Body of pancreas (tissue), 4 donors: Measurements from ENCODE around the gene NTSR1. TPM values are rescaled to one million over a fixed set of nuclear protein-coding genes. Genes with fewer than 3 reads are reported as not detected.

Experiments
- ATAC-seq: fragments of 150-250 bp; one replicate; pipeline ENCODE4 v1.9.1; 2016
- DNase-seq, 4 donors: peaks; one replicate each; pipeline ENCODE4 v3.0.0-alpha.2; 2019
- H3K27ac ChIP-seq, 4 donors: fragments of 200-600 bp; sonication (generic); 1 replicate in 3 of 4; 2 replicates in 1 of 4; pipeline versions ENCODE4 v1.5.1 to v1.6.1; 2016 to 2019; ENCODE audit warnings: mild to moderate bottlenecking in 1 of 4, mixed read lengths in 1 of 4, moderate library complexity in 1 of 4
- H3K27me3 ChIP-seq, 2 donors: fragments of 200-600 bp; sonication (generic); one replicate each; pipeline ENCODE4 v1.6.0; 2016; ENCODE audit warnings: mild to moderate bottlenecking in 1 of 2
- H3K36me3 ChIP-seq, 2 donors: fragments of 200-600 bp; sonication (generic); replicated peaks in 1 of 2; 2 replicates each; pipeline ENCODE4 v1.5.1; 2016; ENCODE audit warnings: low read depth in 2 of 2; ENCODE audit not compliant: insufficient read depth in 1 of 2
- H3K4me1 ChIP-seq: fragments of 200-600 bp; sonication (generic); one replicate; pipeline ENCODE4 v1.6.0; 2016
- H3K4me3 ChIP-seq, 2 donors: fragments of 200-600 bp; sonication (generic); 1 replicate in 1 of 2; 2 replicates in 1 of 2; pipeline ENCODE4 v1.5.1; 2016 to 2019
- H3K9me3 ChIP-seq, 3 donors: fragments of 200-600 bp; sonication (generic); 1 replicate in 2 of 3; 2 replicates in 1 of 3; pipeline ENCODE4 v1.5.1; 2016
- CTCF ChIP-seq, 7 experiments: fragments of 450-650 bp in 4 of 7; fragments of 200-600 bp in 3 of 7; sonication (generic) in 3 of 7; IDR thresholded peaks; one replicate each; pipeline ENCODE4 v1.5.1; 2016 to 2019; ENCODE audit warnings: antibody characterized with exemption in 7 of 7
- POLR2A ChIP-seq, 3 donors: fragments of 450-650 bp; IDR thresholded peaks; one replicate each; pipeline ENCODE4 v1.6.1; 2016; ENCODE audit warnings: antibody characterized with exemption in 3 of 3, mild to moderate bottlenecking in 2 of 3
- WGBS, 2 donors: methylation state at CpG; one replicate each; pipeline ENCODE4 v1.1.5; 2017; 5-methylcytosine and 5-hydroxymethylcytosine counted together
- intact Hi-C: fragments of 100-400 bp; cut with DNase I; formaldehyde crosslinking; loops from one replicate; pipeline ENCODE4 v1.15.1; 2023
- total RNA-seq, 2 donors: library from RNA; depleted of rRNA; stranded (reverse); fragments of >200 nt; gene quantifications; one replicate each; pipeline ENCODE4 v1.1.0, GENCODE V29; 2016

NTSR1 gene
- total RNA-seq, 2 donors from 2014 or later: not detected

GRCh38 chr20:62730481-62730880 is 21.8 kb downstream of the NTSR1 start:
- intact Hi-C loops: no loop called here
- Histone ChIP-seq H3K4me1 (no peaks in the 10 kb centered on the region), H3K27ac (no peak overlapping the region), H3K4me3 (no peak overlapping the region), H3K36me3 (no peaks in the 10 kb centered on the region), H3K9me3 (no peaks in the 10 kb centered on the region), H3K27me3 (no peaks in the 10 kb centered on the region)
- no peak for ATAC-seq
- no peak for DNase-seq
- no peak for TF ChIP-seq POLR2A (IDR thresholded peaks at IDR 0.05)
- TF ChIP-seq CTCF (IDR thresholded peaks at IDR 0.05): no peak
- 85 to 87% methylated on average over 13 of the region's 13 CpGs for WGBS, 2 donors

DNA sequence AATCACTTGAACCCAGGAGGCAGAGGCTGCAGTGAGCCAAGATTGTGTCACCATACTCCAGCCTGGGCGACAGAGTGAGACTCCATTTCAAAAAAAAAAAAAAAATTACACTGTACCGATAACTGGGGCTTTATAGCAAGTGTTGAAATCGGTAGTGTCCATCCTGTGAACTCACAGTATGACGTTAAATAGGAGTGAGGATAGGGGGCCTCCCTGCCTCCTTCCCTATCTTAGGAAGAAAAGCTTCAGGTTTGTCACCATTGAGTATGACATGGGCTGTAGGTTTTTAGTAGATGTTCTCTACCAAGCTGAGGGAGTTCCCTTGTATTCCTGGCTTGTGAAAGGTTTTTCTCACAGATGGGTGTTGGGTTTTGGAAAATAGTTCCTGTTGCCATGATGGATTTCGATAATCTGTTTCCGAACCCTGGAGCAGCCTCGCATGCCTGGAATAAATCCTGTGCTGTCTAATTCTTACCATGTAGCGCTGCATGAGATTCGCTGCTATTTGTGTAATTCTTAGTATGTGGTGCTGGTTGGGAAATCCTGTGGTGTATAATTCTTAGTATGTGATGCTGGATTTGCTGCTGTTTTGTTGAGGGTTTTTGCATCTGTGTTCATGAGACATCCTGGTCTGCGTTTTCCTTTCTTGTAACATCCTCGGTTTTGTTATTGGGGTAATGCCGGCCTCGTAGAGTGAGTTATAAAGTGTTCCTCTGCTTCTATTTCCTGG is 23.6 kb downstream of the NTSR1 start:
- H3K27ac ChIP-seq: no peak overlapping the region

DNA sequence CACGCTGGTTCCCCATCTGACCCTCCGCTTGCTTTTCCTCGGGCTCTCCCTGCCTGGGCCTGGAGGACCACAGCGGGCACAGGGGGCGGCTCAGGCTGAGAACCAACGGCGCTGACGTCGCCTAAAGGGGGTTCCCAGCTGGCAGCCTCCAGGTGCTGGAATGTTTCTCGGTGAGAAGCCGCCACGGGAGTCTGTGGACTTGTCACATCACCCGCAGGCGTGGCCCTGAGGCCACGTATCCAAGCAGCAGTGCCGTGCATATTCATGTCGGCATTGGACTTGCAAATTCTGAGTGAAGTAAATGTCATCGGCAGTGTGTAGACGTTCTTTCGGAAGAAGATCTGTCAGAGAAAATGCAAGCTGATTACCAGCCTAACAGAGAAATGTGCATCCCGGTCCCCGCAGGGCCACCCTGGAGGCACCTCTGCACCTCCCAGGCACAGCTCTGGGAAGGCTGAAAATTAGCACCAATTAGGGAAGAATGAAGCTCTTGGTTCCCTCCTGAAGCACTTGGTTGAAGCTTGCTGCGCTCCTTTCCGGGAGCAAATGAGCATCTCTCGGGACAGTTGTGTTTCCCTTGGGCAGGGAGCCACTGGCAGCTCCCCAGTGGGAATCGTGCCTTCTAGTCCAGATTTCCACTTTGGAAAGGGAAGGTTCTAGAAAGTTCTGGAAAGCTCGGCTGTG is 24.3 kb downstream of the NTSR1 start:
- intact Hi-C loops: no loop called here
- DNase-seq (peak in 1 of 4 donors; percentile 1), ATAC-seq (no peak)
- TF ChIP-seq POLR2A (IDR thresholded peaks at IDR 0.05): no peak
- TF ChIP-seq CTCF (IDR thresholded peaks at IDR 0.05): no peak
- no peak overlapping the region for H3K27ac ChIP-seq
- no peaks in the 10 kb centered on the region for H3K27me3 ChIP-seq
- no peaks in the 10 kb centered on the region for H3K36me3 ChIP-seq
- H3K4me3 ChIP-seq: no peak overlapping the region
- H3K4me1 ChIP-seq: no peaks in the 10 kb centered on the region
- 63 to 71% methylated on average over 21 to 27 of the region's 27 CpGs for WGBS, 2 donors
- no peaks in the 10 kb centered on the region for H3K9me3 ChIP-seq

More for the DNA sequence above, 23.6 kb downstream of the NTSR1 start:
- DNase-seq: no peak
- no peak overlapping the region for H3K4me3 ChIP-seq
- 55 to 76% methylated on average over 13 of the region's 13 CpGs for WGBS, 2 donors
- no peaks in the 10 kb centered on the region for H3K36me3 ChIP-seq
- H3K4me1 ChIP-seq: no peaks in the 10 kb centered on the region
- intact Hi-C loops: no loop called here
- TF ChIP-seq POLR2A (IDR thresholded peaks at IDR 0.05): no peak
- TF ChIP-seq CTCF (IDR thresholded peaks at IDR 0.05): no peak
- no peak for ATAC-seq
- no peaks in the 10 kb centered on the region for H3K9me3 ChIP-seq
- no peaks in the 10 kb centered on the region for H3K27me3 ChIP-seq

DNA sequence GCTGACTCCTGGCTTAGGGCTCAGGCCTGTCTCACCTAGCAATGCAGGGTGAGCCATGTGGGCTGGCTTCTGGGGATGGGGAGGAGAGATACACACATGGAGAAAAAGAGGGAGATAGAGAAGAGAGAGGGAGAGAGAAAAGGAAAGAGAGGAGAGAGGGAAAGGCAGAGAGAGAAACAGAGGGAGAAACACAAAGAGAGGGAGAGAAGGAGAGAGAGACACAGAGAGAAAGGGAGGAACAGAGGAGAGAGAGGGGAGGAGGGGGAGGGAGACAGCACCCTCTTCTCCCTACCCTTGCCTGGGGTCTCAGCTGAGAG is 24.8 kb downstream of the NTSR1 start:
- Histone ChIP-seq H3K27ac (no peak overlapping the region), H3K36me3 (no peaks in the 10 kb centered on the region), H3K4me3 (no peak overlapping the region), H3K27me3 (no peaks in the 10 kb centered on the region), H3K9me3 (no peaks in the 10 kb centered on the region), H3K4me1 (no peaks in the 10 kb centered on the region)
- intact Hi-C loops: no loop called here
- DNase-seq (no peak), ATAC-seq (no peak)
- TF ChIP-seq POLR2A (IDR thresholded peaks at IDR 0.05): no peak
- TF ChIP-seq CTCF (IDR thresholded peaks at IDR 0.05): no peak

DNA sequence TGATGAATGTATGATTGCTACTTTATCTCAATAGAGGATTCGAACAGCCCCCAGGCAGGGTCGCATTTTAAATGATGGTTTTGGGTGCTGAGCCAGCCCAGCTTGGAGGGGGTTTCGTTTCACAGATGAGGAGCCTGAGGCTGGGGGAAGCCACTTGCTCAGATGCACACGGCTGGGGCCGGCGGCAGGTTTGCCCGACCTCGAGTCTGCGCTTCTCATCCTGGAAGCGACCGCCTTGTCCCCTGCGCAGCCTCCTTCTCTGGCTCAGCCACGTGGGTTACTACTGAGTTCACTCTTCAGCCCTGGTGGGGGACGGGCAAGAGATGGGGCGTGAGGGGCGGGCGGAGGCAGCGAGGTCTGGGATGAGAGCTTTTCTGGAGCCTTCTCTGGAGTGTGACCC is 25.3 kb downstream of the NTSR1 start:
- Histone ChIP-seq H3K27me3 (no peaks in the 10 kb centered on the region), H3K36me3 (no peaks in the 10 kb centered on the region), H3K9me3 (no peaks in the 10 kb centered on the region), H3K4me1 (no peaks in the 10 kb centered on the region), H3K27ac (no peak overlapping the region), H3K4me3 (no peak overlapping the region)
- intact Hi-C loops: no loop called here
- DNase-seq (peak in 2 of 4 donors; percentile 2 to 4), ATAC-seq (no peak)
- TF ChIP-seq POLR2A (IDR thresholded peaks at IDR 0.05) (no peak), CTCF (IDR thresholded peaks at IDR 0.05) (no peak)
- 53 to 56% methylated on average over 12 to 18 of the region's 18 CpGs for WGBS, 2 donors
